HFFc6 (cell line): ENCODE measurements around the gene INSYN2A. TPM values are rescaled to one million over a fixed set of nuclear protein-coding genes. Genes with fewer than 3 reads are reported as not detected.
A peak's percentile ranks its signal among the peaks of the same experiment; 100 is the strongest.

ENCODE experiments used
- DNase-seq: peaks from one replicate; pipeline ENCODE4 v3.0.0-alpha.2; 2018
- H3K27ac Mint-ChIP-seq: 2 replicates; pipeline ENCODE4 v1.8.0; 2020; ENCODE audit warnings: mild to moderate bottlenecking, mixed read lengths
- H3K27me3 Mint-ChIP-seq: 2 replicates; pipeline ENCODE4 v1.8.0; 2021; ENCODE audit warnings: mild to moderate bottlenecking, moderate library complexity, mixed read lengths; ENCODE audit not compliant: insufficient read depth
- H3K36me3 Mint-ChIP-seq: 2 replicates; pipeline ENCODE4 v1.8.0; 2021; ENCODE audit warnings: low read depth, mixed read lengths
- H3K4me1 Mint-ChIP-seq: 2 replicates; pipeline ENCODE4 v1.8.0; 2020; ENCODE audit warnings: low read depth, mixed read lengths
- H3K4me3 Mint-ChIP-seq: 2 replicates; pipeline ENCODE4 v1.8.0; 2020; ENCODE audit warnings: mild to moderate bottlenecking, moderate library complexity, mixed read lengths
- H3K9me3 Mint-ChIP-seq: 2 replicates; pipeline ENCODE4 v1.8.0; 2020; ENCODE audit warnings: mild to moderate bottlenecking, mixed read lengths
- CTCF ChIP-seq: fragments of 200-600 bp; sonication (generic); IDR thresholded peaks from 2 replicates; pipeline ENCODE4 v1.5.0; 2021; ENCODE audit warnings: antibody characterized with exemption, mild to moderate bottlenecking
- total RNA-seq, 6 experiments: library from RNA; stranded (reverse); fragmentation: NEBNext Ultra II Directional; extraction: Animal tissue kit (Norgen Biotek cat#: 25700); gene quantifications; 2 replicates in 1 of 6; 3 replicates in 5 of 6; pipeline ENCODE4 v1.2.3, GENCODE V29; 2021

The INSYN2A gene
- total RNA-seq, 6 experiments from 2014 or later = 0.05 to 0.24 (median 0.20) TPM

DNA sequence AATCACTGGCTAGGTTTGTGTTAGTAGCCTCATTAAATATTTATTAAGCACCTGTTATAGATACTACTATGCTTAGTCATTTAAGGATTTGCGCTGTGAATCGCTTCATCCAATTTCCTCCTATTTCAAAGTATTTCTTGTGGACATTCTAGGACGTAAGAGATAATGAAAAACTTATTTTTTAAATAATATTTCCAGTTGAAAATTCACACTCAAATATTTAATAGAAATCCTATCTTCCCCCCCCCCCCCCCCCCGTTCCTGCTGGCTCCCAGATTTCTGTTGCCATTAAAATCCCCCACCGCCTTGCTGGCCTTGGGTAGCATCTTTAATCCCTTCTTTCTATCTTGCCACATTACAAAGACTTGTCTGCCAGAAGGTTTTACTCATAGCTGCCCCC is 6.0 kb downstream of the INSYN2A start:
- H3K27me3 Mint-ChIP-seq = no peaks in the 10 kb centered on the region; the same call in none of the 2 replicates
- H3K4me3 Mint-ChIP-seq = no peak overlapping the region
- DNase-seq = no peak
- H3K36me3 Mint-ChIP-seq = no peaks in the 10 kb centered on the region
- no peak for TF ChIP-seq CTCF
- H3K27ac Mint-ChIP-seq = no peak overlapping the region
- peaks cover 14% of the 10 kb centered on the region; the same call in 1 of the 2 replicates for H3K4me1 Mint-ChIP-seq
- no peaks in the 10 kb centered on the region for H3K9me3 Mint-ChIP-seq

GRCh38 chr10:127189226-127189625 is 7.2 kb downstream of the INSYN2A start:
- Mint-ChIP-seq H3K36me3 (peaks cover 5% of the 10 kb centered on the region; the same call in 1 of the 2 replicates), H3K4me1 (peaks cover 14% of the 10 kb centered on the region; the same call in 1 of the 2 replicates), H3K4me3 (no peak overlapping the region), H3K9me3 (no peaks in the 10 kb centered on the region), H3K27ac (no peak overlapping the region), H3K27me3 (no peaks in the 10 kb centered on the region; the same call in 1 of the 2 replicates)
- no peak for DNase-seq
- no peak for TF ChIP-seq CTCF

- Mint-ChIP-seq H3K4me3 (no peak overlapping the region), H3K9me3 (no peaks in the 10 kb centered on the region), H3K27ac (peak overlapping the region; percentile 14; the same call in 1 of the 2 replicates), H3K27me3 (no peaks in the 10 kb centered on the region; the same call in 1 of the 2 replicates), H3K4me1 (peaks cover 14% of the 10 kb centered on the region; the same call in 1 of the 2 replicates), H3K36me3 (peaks cover 9% of the 10 kb centered on the region; the same call in 1 of the 2 replicates)
- TF ChIP-seq CTCF = no peak
- DNase-seq = peak; percentile 28
Measured at GRCh38 chr10:127186813-127187212, 9.6 kb downstream of the INSYN2A start.

- Mint-ChIP-seq H3K27ac (no peak overlapping the region), H3K27me3 (no peaks in the 10 kb centered on the region; the same call in 1 of the 2 replicates), H3K4me3 (no peak overlapping the region), H3K36me3 (peaks cover 9% of the 10 kb centered on the region; the same call in 1 of the 2 replicates), H3K9me3 (no peaks in the 10 kb centered on the region), H3K4me1 (peaks cover 14% of the 10 kb centered on the region; the same call in 1 of the 2 replicates)
- no peak for DNase-seq
- TF ChIP-seq CTCF = no peak
Measured at GRCh38 chr10:127184582-127184981, 11.8 kb downstream of the INSYN2A start.

GRCh38 chr10:127182161-127182560 is 14.2 kb downstream of the INSYN2A start:
- no peak for TF ChIP-seq CTCF
- no peak for DNase-seq
- Mint-ChIP-seq H3K27ac (no peak overlapping the region), H3K27me3 (no peaks in the 10 kb centered on the region; the same call in 1 of the 2 replicates), H3K4me1 (peaks cover 9% of the 10 kb centered on the region; the same call in 1 of the 2 replicates), H3K9me3 (no peaks in the 10 kb centered on the region), H3K36me3 (peaks cover 9% of the 10 kb centered on the region; the same call in 1 of the 2 replicates), H3K4me3 (no peak overlapping the region)
